ENCODE results near the gene POFUT1. TPM values are rescaled to one million over a fixed set of nuclear protein-coding genes. Genes with fewer than 3 reads are reported as not detected.

POFUT1 gene
- total RNA-seq, 1 experiment from 2014 or later, result 29.4 TPM

DNA sequence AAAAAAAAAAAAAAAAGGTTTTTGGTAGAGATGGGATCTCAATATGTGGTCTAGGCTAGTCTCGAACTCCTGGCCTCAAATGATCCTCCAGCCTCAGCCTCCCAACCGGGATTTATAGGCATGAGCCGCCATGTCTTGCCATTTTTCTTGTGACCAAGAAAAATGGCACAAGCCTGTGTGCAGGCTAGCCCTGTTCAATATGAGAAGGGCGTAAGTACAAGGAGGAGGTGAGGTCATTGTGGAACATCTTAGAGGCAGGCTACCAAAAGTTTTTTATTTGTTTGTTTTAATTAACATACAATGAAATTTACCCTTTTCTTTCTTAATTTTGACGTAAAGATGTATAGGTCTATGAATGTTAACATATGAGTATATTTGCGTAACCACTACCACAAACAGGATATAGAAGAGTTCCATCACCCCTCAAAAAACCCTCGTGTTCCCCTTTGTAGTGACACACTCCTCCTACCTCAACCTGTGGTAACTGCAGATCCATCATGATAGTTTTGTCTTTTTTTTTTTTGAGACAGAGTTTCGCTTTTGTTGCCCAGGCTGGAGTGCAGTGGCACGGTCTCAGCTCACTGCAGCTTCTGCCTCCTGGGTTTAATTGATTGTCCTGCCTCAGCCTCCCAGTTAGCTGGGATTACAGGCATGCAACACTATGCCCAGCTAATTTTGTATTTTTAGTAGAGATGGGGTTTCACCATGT, 41.5 kb downstream of the POFUT1 start:
- no peak for ATAC-seq
- Mint-ChIP-seq H3K27ac (no peak overlapping the region), H3K36me3 (no peaks in the 10 kb centered on the region), H3K4me3 (no peak overlapping the region), H3K27me3 (ENCODE audit: low read depth) (no peaks in the 10 kb centered on the region; the same call in 1 of the 2 replicates), H3K4me1 (no peaks in the 10 kb centered on the region), H3K9me3 (peaks cover 4% of the 10 kb centered on the region; the same call in 1 of the 2 replicates)
- no peak for DNase-seq (ENCODE audit: low spot score)
- ChIA-PET POLR2A (no interaction called here), CTCF (no interaction called here)
- TF ChIP-seq, protein P1, sequence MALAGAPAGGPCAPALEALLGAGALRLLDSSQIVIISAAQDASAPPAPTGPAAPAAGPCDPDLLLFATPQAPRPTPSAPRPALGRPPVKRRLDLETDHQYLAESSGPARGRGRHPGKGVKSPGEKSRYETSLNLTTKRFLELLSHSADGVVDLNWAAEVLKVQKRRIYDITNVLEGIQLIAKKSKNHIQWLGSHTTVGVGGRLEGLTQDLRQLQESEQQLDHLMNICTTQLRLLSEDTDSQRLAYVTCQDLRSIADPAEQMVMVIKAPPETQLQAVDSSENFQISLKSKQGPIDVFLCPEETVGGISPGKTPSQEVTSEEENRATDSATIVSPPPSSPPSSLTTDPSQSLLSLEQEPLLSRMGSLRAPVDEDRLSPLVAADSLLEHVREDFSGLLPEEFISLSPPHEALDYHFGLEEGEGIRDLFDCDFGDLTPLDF (CRISPR knock-in tag; IDR thresholded peaks at IDR 0.05), result no peak
- TF ChIP-seq TP53 (CRISPR knock-in tag; IDR thresholded peaks at IDR 0.05) (no peak), ELF4 (CRISPR knock-in tag; IDR thresholded peaks at IDR 0.05; ENCODE audit: low read depth) (no peak), CBFB (CRISPR knock-in tag; IDR thresholded peaks at IDR 0.05; ENCODE audit: low read depth) (no peak), ZBTB21 (CRISPR knock-in tag; IDR thresholded peaks at IDR 0.05; ENCODE audit: borderline replicate concordance) (no peak), PREB (CRISPR knock-in tag; IDR thresholded peaks at IDR 0.05; ENCODE audit: borderline replicate concordance) (no peak), ZNF671 (CRISPR knock-in tag; IDR thresholded peaks at IDR 0.05) (no peak), SP1 (CRISPR knock-in tag; conservative IDR thresholded peaks at IDR 0.05) (no peak), NFATC4 (CRISPR knock-in tag; IDR thresholded peaks at IDR 0.05) (no peak), MXD4 (CRISPR knock-in tag; IDR thresholded peaks at IDR 0.05; ENCODE audit: borderline replicate concordance) (no peak), ESRRA (CRISPR knock-in tag; IDR thresholded peaks at IDR 0.05; ENCODE audit: borderline replicate concordance) (no peak)
- TF ChIP-seq, protein P2, sequence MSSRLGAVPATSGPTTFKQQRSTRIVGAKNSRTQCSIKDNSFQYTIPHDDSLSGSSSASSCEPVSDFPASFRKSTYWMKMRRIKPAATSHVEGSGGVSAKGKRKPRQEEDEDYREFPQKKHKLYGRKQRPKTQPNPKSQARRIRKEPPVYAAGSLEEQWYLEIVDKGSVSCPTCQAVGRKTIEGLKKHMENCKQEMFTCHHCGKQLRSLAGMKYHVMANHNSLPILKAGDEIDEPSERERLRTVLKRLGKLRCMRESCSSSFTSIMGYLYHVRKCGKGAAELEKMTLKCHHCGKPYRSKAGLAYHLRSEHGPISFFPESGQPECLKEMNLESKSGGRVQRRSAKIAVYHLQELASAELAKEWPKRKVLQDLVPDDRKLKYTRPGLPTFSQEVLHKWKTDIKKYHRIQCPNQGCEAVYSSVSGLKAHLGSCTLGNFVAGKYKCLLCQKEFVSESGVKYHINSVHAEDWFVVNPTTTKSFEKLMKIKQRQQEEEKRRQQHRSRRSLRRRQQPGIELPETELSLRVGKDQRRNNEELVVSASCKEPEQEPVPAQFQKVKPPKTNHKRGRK (CRISPR knock-in tag; IDR thresholded peaks at IDR 0.05; ENCODE audit: borderline replicate concordance), result no peak
- TF ChIP-seq, protein P3, sequence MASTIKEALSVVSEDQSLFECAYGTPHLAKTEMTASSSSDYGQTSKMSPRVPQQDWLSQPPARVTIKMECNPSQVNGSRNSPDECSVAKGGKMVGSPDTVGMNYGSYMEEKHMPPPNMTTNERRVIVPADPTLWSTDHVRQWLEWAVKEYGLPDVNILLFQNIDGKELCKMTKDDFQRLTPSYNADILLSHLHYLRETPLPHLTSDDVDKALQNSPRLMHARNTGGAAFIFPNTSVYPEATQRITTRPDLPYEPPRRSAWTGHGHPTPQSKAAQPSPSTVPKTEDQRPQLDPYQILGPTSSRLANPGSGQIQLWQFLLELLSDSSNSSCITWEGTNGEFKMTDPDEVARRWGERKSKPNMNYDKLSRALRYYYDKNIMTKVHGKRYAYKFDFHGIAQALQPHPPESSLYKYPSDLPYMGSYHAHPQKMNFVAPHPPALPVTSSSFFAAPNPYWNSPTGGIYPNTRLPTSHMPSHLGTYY (CRISPR knock-in tag; IDR thresholded peaks at IDR 0.05), result no peak
- TF ChIP-seq, protein P4, sequence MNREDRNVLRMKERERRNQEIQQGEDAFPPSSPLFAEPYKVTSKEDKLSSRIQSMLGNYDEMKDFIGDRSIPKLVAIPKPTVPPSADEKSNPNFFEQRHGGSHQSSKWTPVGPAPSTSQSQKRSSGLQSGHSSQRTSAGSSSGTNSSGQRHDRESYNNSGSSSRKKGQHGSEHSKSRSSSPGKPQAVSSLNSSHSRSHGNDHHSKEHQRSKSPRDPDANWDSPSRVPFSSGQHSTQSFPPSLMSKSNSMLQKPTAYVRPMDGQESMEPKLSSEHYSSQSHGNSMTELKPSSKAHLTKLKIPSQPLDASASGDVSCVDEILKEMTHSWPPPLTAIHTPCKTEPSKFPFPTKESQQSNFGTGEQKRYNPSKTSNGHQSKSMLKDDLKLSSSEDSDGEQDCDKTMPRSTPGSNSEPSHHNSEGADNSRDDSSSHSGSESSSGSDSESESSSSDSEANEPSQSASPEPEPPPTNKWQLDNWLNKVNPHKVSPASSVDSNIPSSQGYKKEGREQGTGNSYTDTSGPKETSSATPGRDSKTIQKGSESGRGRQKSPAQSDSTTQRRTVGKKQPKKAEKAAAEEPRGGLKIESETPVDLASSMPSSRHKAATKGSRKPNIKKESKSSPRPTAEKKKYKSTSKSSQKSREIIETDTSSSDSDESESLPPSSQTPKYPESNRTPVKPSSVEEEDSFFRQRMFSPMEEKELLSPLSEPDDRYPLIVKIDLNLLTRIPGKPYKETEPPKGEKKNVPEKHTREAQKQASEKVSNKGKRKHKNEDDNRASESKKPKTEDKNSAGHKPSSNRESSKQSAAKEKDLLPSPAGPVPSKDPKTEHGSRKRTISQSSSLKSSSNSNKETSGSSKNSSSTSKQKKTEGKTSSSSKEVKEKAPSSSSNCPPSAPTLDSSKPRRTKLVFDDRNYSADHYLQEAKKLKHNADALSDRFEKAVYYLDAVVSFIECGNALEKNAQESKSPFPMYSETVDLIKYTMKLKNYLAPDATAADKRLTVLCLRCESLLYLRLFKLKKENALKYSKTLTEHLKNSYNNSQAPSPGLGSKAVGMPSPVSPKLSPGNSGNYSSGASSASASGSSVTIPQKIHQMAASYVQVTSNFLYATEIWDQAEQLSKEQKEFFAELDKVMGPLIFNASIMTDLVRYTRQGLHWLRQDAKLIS (CRISPR knock-in tag; IDR thresholded peaks at IDR 0.05; ENCODE audit: borderline replicate concordance), result no peak
- TF ChIP-seq, protein P5, sequence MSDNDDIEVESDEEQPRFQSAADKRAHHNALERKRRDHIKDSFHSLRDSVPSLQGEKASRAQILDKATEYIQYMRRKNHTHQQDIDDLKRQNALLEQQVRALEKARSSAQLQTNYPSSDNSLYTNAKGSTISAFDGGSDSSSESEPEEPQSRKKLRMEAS (CRISPR knock-in tag; IDR thresholded peaks at IDR 0.05), result no peak

GRCh38 chr20:32251470-32251869, 43.8 kb downstream of the POFUT1 start:
- no peak for ATAC-seq
- H3K27ac Mint-ChIP-seq, result 0 out of 2 replicates have a peak overlapping the region, but pooled peaks have one; percentile 43
- no peaks in the 10 kb centered on the region for H3K36me3 Mint-ChIP-seq
- H3K27me3 Mint-ChIP-seq (ENCODE audit: low read depth), result no peaks in the 10 kb centered on the region; the same call in 1 of the 2 replicates
- H3K4me1 Mint-ChIP-seq, result no peaks in the 10 kb centered on the region
- ChIA-PET CTCF (no interaction called here), POLR2A (no interaction called here)
- DNase-seq (ENCODE audit: low spot score), result no peak
- peaks cover 4% of the 10 kb centered on the region; the same call in 1 of the 2 replicates for H3K9me3 Mint-ChIP-seq
- no peak overlapping the region for H3K4me3 Mint-ChIP-seq
- TF ChIP-seq GTF2I (CRISPR knock-in tag; conservative IDR thresholded peaks at IDR 0.05), result no peak
- TF ChIP-seq, protein P6, sequence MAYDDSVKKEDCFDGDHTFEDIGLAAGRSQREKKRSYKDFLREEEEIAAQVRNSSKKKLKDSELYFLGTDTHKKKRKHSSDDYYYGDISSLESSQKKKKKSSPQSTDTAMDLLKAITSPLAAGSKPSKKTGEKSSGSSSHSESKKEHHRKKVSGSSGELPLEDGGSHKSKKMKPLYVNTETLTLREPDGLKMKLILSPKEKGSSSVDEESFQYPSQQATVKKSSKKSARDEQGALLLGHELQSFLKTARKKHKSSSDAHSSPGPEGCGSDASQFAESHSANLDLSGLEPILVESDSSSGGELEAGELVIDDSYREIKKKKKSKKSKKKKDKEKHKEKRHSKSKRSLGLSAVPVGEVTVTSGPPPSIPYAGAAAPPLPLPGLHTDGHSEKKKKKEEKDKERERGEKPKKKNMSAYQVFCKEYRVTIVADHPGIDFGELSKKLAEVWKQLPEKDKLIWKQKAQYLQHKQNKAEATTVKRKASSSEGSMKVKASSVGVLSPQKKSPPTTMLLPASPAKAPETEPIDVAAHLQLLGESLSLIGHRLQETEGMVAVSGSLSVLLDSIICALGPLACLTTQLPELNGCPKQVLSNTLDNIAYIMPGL (CRISPR knock-in tag; IDR thresholded peaks at IDR 0.05), result no peak
- TF ChIP-seq, protein P7, sequence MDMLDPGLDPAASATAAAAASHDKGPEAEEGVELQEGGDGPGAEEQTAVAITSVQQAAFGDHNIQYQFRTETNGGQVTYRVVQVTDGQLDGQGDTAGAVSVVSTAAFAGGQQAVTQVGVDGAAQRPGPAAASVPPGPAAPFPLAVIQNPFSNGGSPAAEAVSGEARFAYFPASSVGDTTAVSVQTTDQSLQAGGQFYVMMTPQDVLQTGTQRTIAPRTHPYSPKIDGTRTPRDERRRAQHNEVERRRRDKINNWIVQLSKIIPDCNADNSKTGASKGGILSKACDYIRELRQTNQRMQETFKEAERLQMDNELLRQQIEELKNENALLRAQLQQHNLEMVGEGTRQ (CRISPR knock-in tag; IDR thresholded peaks at IDR 0.05), result no peak
- TF ChIP-seq, protein P2 (CRISPR knock-in tag; IDR thresholded peaks at IDR 0.05; ENCODE audit: borderline replicate concordance), result no peak
- no peak for TF ChIP-seq NFATC4 (CRISPR knock-in tag; IDR thresholded peaks at IDR 0.05)
- TF ChIP-seq OVOL2 (CRISPR knock-in tag; IDR thresholded peaks at IDR 0.05; ENCODE audit: borderline replicate concordance), result no peak
- TF ChIP-seq JAZF1 (CRISPR knock-in tag; IDR thresholded peaks at IDR 0.05), result no peak
